ENCODE measurements around the gene EVL.
"Not testable (repeated sequence)": the region's sequence is repeated elsewhere in the genome, so short reads cannot be mapped to it uniquely, and the experiment has no call there.

The EVL gene

GRCh38 chr14:100170880-100171279, 105.7 kb downstream of the EVL start:
- no peak for DNase-seq (ENCODE audit: low spot score)

- no peak for DNase-seq (ENCODE audit: low spot score)
These were observed 107.6 kb downstream of the EVL start for GRCh38 chr14:100172811-100173210.

GRCh38 chr14:100173353-100173752, 108.1 kb downstream of the EVL start:
- DNase-seq (ENCODE audit: low spot score), result no peak

GRCh38 chr14:100176811-100177327, 111.6 kb downstream of the EVL start:
- no peak for DNase-seq (ENCODE audit: low spot score)

GRCh38 chr14:100178691-100179090, 113.5 kb downstream of the EVL start:
- DNase-seq (ENCODE audit: low spot score), result no peak

GRCh38 chr14:100180671-100181070, 115.4 kb downstream of the EVL start:
- not testable (repeated sequence) for DNase-seq (ENCODE audit: low spot score)

GRCh38 chr14:100181876-100182551, 116.8 kb downstream of the EVL start:
- peak; percentile 48 for DNase-seq (ENCODE audit: low spot score)

- no peak for DNase-seq (ENCODE audit: low spot score)
These were observed 122.1 kb downstream of the EVL start for GRCh38 chr14:100187247-100187833.

- DNase-seq (ENCODE audit: low spot score), result no peak
These were observed 123.3 kb downstream of the EVL start for GRCh38 chr14:100188392-100189030.

GRCh38 chr14:100190126-100190525, 124.9 kb downstream of the EVL start:
- DNase-seq (ENCODE audit: low spot score), result no peak

GRCh38 chr14:100191584-100192249, 126.5 kb downstream of the EVL start:
- DNase-seq (ENCODE audit: low spot score), result no peak

- DNase-seq (ENCODE audit: low spot score), result peak; percentile 19
These were observed 127.0 kb downstream of the EVL start for GRCh38 chr14:100192250-100192671.

- peak; percentile 99 for DNase-seq (ENCODE audit: low spot score)
These were observed 127.6 kb downstream of the EVL start for GRCh38 chr14:100192672-100193416.

All from GM03348 (cell line).